IMR-90 (cell line): ENCODE measurements around the gene STAT4. TPM values are rescaled to one million over a fixed set of nuclear protein-coding genes. Genes with fewer than 3 reads are reported as not detected.

ENCODE experiments used
- ATAC-seq: fragments of 200-7000 bp; cut with Tn5 transposase; 2 replicates; pipeline ENCODE4 v1.9.1; 2020; ENCODE audit warnings: low read depth, mild to moderate bottlenecking, moderate library complexity
- BruUV-seq: library from RNA; stranded (reverse); fragments of 400-500 nt; replicated peaks from 2 replicates; lab custom pipeline; 2021; lab: Mats Ljungman, UMichigan
- CTCF ChIA-PET: fragments of 300-600 bp; formaldehyde crosslinking; extraction: SDS; loops from one replicate; lab custom pipeline; 2021; ENCODE audit warnings: antibody characterized with exemption; lab: Yijun Ruan, JAX
- POLR2A ChIA-PET: fragments of 300-600 bp; sonication (Branson Sonifier 250); formaldehyde crosslinking; loops from one replicate; lab custom pipeline; 2022; ENCODE audit warnings: antibody characterized with exemption; ENCODE audit not compliant: unreplicated experiment; lab: Charles Lee
- DNase-seq: peaks from one replicate; pipeline ENCODE4 v3.0.0; 2013
- H2AFZ ChIP-seq: replicated peaks from 2 replicates; pipeline ENCODE3; 2013; ENCODE audit warnings: low read length, mild to moderate bottlenecking; ENCODE audit not compliant: poor library complexity
- H2AK5ac ChIP-seq: 2 replicates; pipeline ENCODE4 v1.6.1; 2013; ENCODE audit warnings: low read depth, low read length, inconsistent platforms
- H2AK9ac ChIP-seq: replicated peaks from 2 replicates; pipeline ENCODE3; 2013; ENCODE audit warnings: mild to moderate bottlenecking, low read depth, low read length, moderate library complexity; ENCODE audit not compliant: poor library complexity
- H2BK120ac ChIP-seq: 2 replicates; pipeline ENCODE4 v1.6.1; 2013; ENCODE audit warnings: low read depth, low read length, inconsistent platforms
- H2BK15ac ChIP-seq: 3 replicates; pipeline ENCODE4 v1.6.1; 2013; ENCODE audit warnings: low read depth, low read length, inconsistent platforms
- H2BK20ac ChIP-seq: 2 replicates; pipeline ENCODE4 v1.6.1; 2013; ENCODE audit warnings: low read depth, mild to moderate bottlenecking, inconsistent platforms, low read length, moderate library complexity
- H2BK5ac ChIP-seq: 2 replicates; pipeline ENCODE4 v1.6.1; 2013; ENCODE audit warnings: mild to moderate bottlenecking, low read depth, low read length, inconsistent platforms; ENCODE audit not compliant: poor library complexity, severe bottlenecking
- H3K14ac ChIP-seq: replicated peaks from 2 replicates; pipeline ENCODE4 v1.6.1; 2013; ENCODE audit warnings: low read depth, low read length, inconsistent platforms
- H3K18ac ChIP-seq: 2 replicates; pipeline ENCODE4 v1.6.1; 2013; ENCODE audit warnings: low read depth, low read length, control low read depth
- H3K23ac ChIP-seq: 2 replicates; pipeline ENCODE4 v1.6.1; 2013; ENCODE audit warnings: low read depth, low read length, inconsistent platforms
- H3K27ac ChIP-seq: 2 replicates; pipeline ENCODE4 v1.5.1; 2013; ENCODE audit warnings: mild to moderate bottlenecking, control low read depth, low read length; ENCODE audit not compliant: insufficient read depth
- H3K27me3 ChIP-seq: 2 replicates; pipeline ENCODE4 v1.6.1; 2013; ENCODE audit warnings: low read length; ENCODE audit not compliant: control insufficient read depth, insufficient read depth
- H3K36me3 ChIP-seq: 2 replicates; pipeline ENCODE4 v1.6.1; 2013; ENCODE audit warnings: low read length, mixed read lengths; ENCODE audit not compliant: control insufficient read depth, insufficient read depth
- H3K4ac ChIP-seq: 2 replicates; pipeline ENCODE4 v1.6.1; 2013; ENCODE audit warnings: low read depth, low read length, inconsistent platforms
- H3K4me1 ChIP-seq: 2 replicates; pipeline ENCODE4 v1.6.1; 2013; ENCODE audit warnings: low read length, mixed read lengths; ENCODE audit not compliant: control insufficient read depth, insufficient read depth
- H3K4me2 ChIP-seq: 2 replicates; pipeline ENCODE4 v1.6.1; 2013; ENCODE audit warnings: low read depth, mild to moderate bottlenecking, control low read depth, low read length, moderate library complexity
- H3K4me3 ChIP-seq: 2 replicates; pipeline ENCODE4 v1.5.1; 2013; ENCODE audit warnings: low read depth, mild to moderate bottlenecking, control low read depth, low read length, moderate library complexity; ENCODE audit not compliant: insufficient read depth
- H3K56ac ChIP-seq: 2 replicates; pipeline ENCODE4 v1.6.1; 2013; ENCODE audit warnings: low read length, inconsistent platforms; ENCODE audit not compliant: insufficient read depth; ENCODE audit errors: extremely low read depth
- H3K79me1 ChIP-seq, 2 experiments: 2 replicates each; pipeline ENCODE4 v1.6.1; 2013; ENCODE audit warnings: low read length in 2 of 2, inconsistent platforms in 1 of 2, low read depth in 1 of 2
- H3K9ac ChIP-seq: 2 replicates; pipeline ENCODE4 v1.6.1; 2013; ENCODE audit warnings: low read depth, low read length, control low read depth
- H3K9me1 ChIP-seq: 2 replicates; pipeline ENCODE4 v1.6.1; 2013; ENCODE audit warnings: low read length, inconsistent platforms; ENCODE audit not compliant: insufficient read depth
- H3K9me3 ChIP-seq: 2 replicates; pipeline ENCODE4 v1.6.1; 2013; ENCODE audit warnings: low read length; ENCODE audit not compliant: control insufficient read depth, insufficient read depth
- H4K20me1 ChIP-seq: 2 replicates; pipeline ENCODE4 v1.6.1; 2013; ENCODE audit warnings: low read length, inconsistent platforms; ENCODE audit not compliant: insufficient read depth
- H4K5ac ChIP-seq: 2 replicates; pipeline ENCODE4 v1.6.1; 2013; ENCODE audit warnings: mild to moderate bottlenecking, low read depth, low read length, control low read depth
- H4K8ac ChIP-seq, 2 experiments: 2 replicates each; pipeline ENCODE4 v1.6.1; 2013; ENCODE audit warnings: low read depth in 2 of 2, low read length in 2 of 2, control low read depth in 1 of 2, inconsistent platforms in 1 of 2
- H4K91ac ChIP-seq: 2 replicates; pipeline ENCODE4 v1.6.1; 2013; ENCODE audit warnings: low read depth, low read length, inconsistent platforms; ENCODE audit not compliant: insufficient read depth
- CEBPB ChIP-seq: IDR thresholded peaks from 2 replicates; pipeline ENCODE4 v1.6.1; 2012; ENCODE audit warnings: low read depth, low read length, improper control_type of control experiment
- CHD1 ChIP-seq: IDR thresholded peaks from 2 replicates; pipeline ENCODE4 v1.6.1; 2012; ENCODE audit warnings: low read depth, low read length, improper control_type of control experiment
- CTCF ChIP-seq: conservative IDR thresholded peaks from 2 replicates; pipeline ENCODE4 v1.5.1; 2012; ENCODE audit warnings: mild to moderate bottlenecking, low read depth, low read length, improper control_type of control experiment
- ELK1 ChIP-seq: fragments of 150-350 bp; IDR thresholded peaks from 2 replicates; pipeline ENCODE4 v1.6.1; 2016; ENCODE audit warnings: low read depth, mild to moderate bottlenecking, low read length, moderate library complexity, borderline replicate concordance
- MAFK ChIP-seq: IDR thresholded peaks from 2 replicates; pipeline ENCODE4 v1.6.1; 2012; ENCODE audit warnings: low read depth, low read length, improper control_type of control experiment
- MAZ ChIP-seq: IDR thresholded peaks from 2 replicates; pipeline ENCODE4 v1.6.1; 2012; ENCODE audit warnings: low read depth, mild to moderate bottlenecking, low read length, improper control_type of control experiment, moderate library complexity, borderline replicate concordance
- MXI1 ChIP-seq: IDR thresholded peaks from 2 replicates; pipeline ENCODE4 v1.6.1; 2012; ENCODE audit warnings: low read depth, mild to moderate bottlenecking, low read length, moderate library complexity, borderline replicate concordance
- NFE2L2 ChIP-seq: fragments of 150-350 bp; IDR thresholded peaks from 2 replicates; pipeline ENCODE4 v1.6.1; 2016; ENCODE audit warnings: low read depth, mild to moderate bottlenecking, low read length
- POLR2A ChIP-seq: IDR thresholded peaks from 2 replicates; pipeline ENCODE4 v1.6.1; 2012; ENCODE audit warnings: mild to moderate bottlenecking, low read depth, low read length
- RAD21 ChIP-seq: IDR thresholded peaks from 2 replicates; pipeline ENCODE4 v1.6.1; 2012; ENCODE audit warnings: low read length, improper control_type of control experiment
- RCOR1 ChIP-seq: IDR thresholded peaks from 2 replicates; pipeline ENCODE4 v1.6.1; 2012; ENCODE audit warnings: mild to moderate bottlenecking, low read length, improper control_type of control experiment; ENCODE audit not compliant: insufficient replicate concordance
- RFX5 ChIP-seq: IDR thresholded peaks from 2 replicates; pipeline ENCODE4 v1.8.0; 2012; ENCODE audit warnings: low read depth, mild to moderate bottlenecking, low read length, moderate library complexity
- SMC3 ChIP-seq: fragments of 150-350 bp; IDR thresholded peaks from 2 replicates; pipeline ENCODE4 v1.6.1; 2016; ENCODE audit warnings: low read depth, mild to moderate bottlenecking, antibody characterized with exemption, low read length, moderate library complexity
- WGBS, 2 experiments: methylation state at CpG; one replicate each; pipeline versions ENCODE4 v1.1.5 to v1.1.7; 2013; ENCODE audit warnings: missing lambda C conversion rate in 2 of 2; ENCODE audit not compliant: insufficient read length in 1 of 2; ENCODE audit errors: extremely low coverage in 2 of 2; 5-methylcytosine and 5-hydroxymethylcytosine counted together
- dilution Hi-C: fragments of 300-500 bp; cut with HindIII; formaldehyde crosslinking; loops from one replicate; pipeline ENCODE4 v1.14.3; 2018; ENCODE audit warnings: low sequenced_read_pairs; ENCODE audit not compliant: unreplicated experiment
- in situ Hi-C: fragments of 300-500 bp; cut with MboI; formaldehyde crosslinking; loops from 3 replicates; pipeline ENCODE4 v1.14.3; 2019; ENCODE audit warnings: low sequenced_read_pairs, inconsistent platforms, mixed read lengths
- intact Hi-C: fragments of 100-400 bp; cut with micrococcal nuclease; formaldehyde crosslinking; loops from 2 replicates; pipeline ENCODE4 v1.10.0; 2022
- polyA plus RNA-seq, 3 experiments: library from polyadenylated mRNA; depleted of rRNA; stranded (reverse); fragments of >200 nt; gene quantifications; 2 replicates each; pipeline ENCODE4 v1.2.3, GENCODE V29; 2012; ENCODE audit warnings: low replicate concordance in 1 of 3
- total RNA-seq: library from RNA; depleted of rRNA; stranded (reverse); fragments of >200 nt; gene quantifications from 2 replicates; pipeline ENCODE4 v1.2.3, GENCODE V29; 2012

STAT4 gene
- total and polyA plus RNA-seq, 2 of the 4 experiments (the other 2 are of a cell fraction), result 0.36 to 0.48 TPM

GRCh38 chr2:191006297-191006696 lies 144.5 kb downstream of the STAT4 start:
- dilution Hi-C loops, result no loop called here
- in situ Hi-C loops, result no loop called here
- CTCF ChIA-PET, result interaction anchor here (0.7 kb wide), 1 partner anchor 368 kb away, joined by 4 read pairs; no protein-coding TSS in a partner anchor

More at GRCh38 chr2:191006297-191006696, 144.5 kb downstream of the STAT4 start:
- Histone ChIP-seq H3K4me2 (no peak overlapping the region), H3K23ac (no peak overlapping the region), H2BK15ac (no peak overlapping the region), H2BK20ac (no peak overlapping the region), H3K9me1 (peaks cover 15% of the 10 kb centered on the region), H3K14ac (no peak overlapping the region), H4K91ac (no peak overlapping the region), H3K56ac (no peak overlapping the region), H3K4me3 (no peak overlapping the region), H2AK5ac (no peak overlapping the region), H3K36me3 (peaks cover 41% of the 10 kb centered on the region), H2BK5ac (no peak overlapping the region), H3K9me3 (no peaks in the 10 kb centered on the region), H3K27ac (no peak overlapping the region), H2AK9ac (no peak overlapping the region), H3K27me3 (no peaks in the 10 kb centered on the region), H4K8ac (no peak overlapping the region), H3K79me1 (peaks cover 21 to 53% of the 10 kb centered on the region in 2 experiments), H4K5ac (no peak overlapping the region), H3K18ac (no peak overlapping the region), H2BK120ac (no peak overlapping the region), H3K9ac (no peak overlapping the region), H3K4me1 (peaks cover 3% of the 10 kb centered on the region), H3K4ac (no peak overlapping the region), H4K20me1 (peaks cover 6% of the 10 kb centered on the region; the same call in 1 of the 2 replicates), H2AFZ (no peak overlapping the region)
- whole genome bisulfite sequencing, 2 experiments, result no CpG with 5 or more reads among the region's 3 CpGs
- TF ChIP-seq CHD1 (no peak), CEBPB (no peak), ELK1 (no peak), MAZ (no peak), MAFK (no peak), RCOR1 (no peak), CTCF (no peak), SMC3 (no peak), RAD21 (no peak), POLR2A (no peak), MXI1 (no peak), RFX5 (no peak), NFE2L2 (no peak)
- ATAC-seq (no peak), DNase-seq (no peak)
- no TSS peak for BruUV-seq
- intact Hi-C loops, result no loop called here
- POLR2A ChIA-PET, result no interaction called here
